Adrenal gland (tissue), 12 donors: Measurements from ENCODE around the gene ADK. TPM values are rescaled to one million over a fixed set of nuclear protein-coding genes. Genes with fewer than 3 reads are reported as not detected.
"Not testable (repeated sequence)": the region's sequence is repeated elsewhere in the genome, so short reads cannot be mapped to it uniquely, and the experiment has no call there.

Experiments used
- DNase-seq, 7 donors: peaks; one replicate each; pipeline ENCODE4 v3.0.0-alpha.2; 2019 to 2020
- H3K27ac ChIP-seq, 5 donors: fragments of 200-600 bp; sonication (generic) in 4 of 5; 1 replicate in 3 of 5; 2 replicates in 2 of 5; pipeline versions ENCODE4 v1.5.1 to v1.8.0; 2016 to 2020; ENCODE audit warnings: mild to moderate bottlenecking in 1 of 5
- H3K27me3 ChIP-seq: fragments of 200-600 bp; 2 replicates; pipeline ENCODE4 v1.8.0; 2021
- H3K36me3 ChIP-seq, 2 donors: fragments of 200-600 bp; replicated peaks in 1 of 2; 1 replicate in 1 of 2; 2 replicates in 1 of 2; pipeline versions ENCODE4 v1.5.1 to v1.8.0; 2018 to 2022
- H3K4me1 ChIP-seq, 2 donors: fragments of 200-600 bp; replicated peaks in 1 of 2; 1 replicate in 1 of 2; 2 replicates in 1 of 2; pipeline versions ENCODE4 v1.5.1 to v1.8.0; 2018 to 2021
- H3K4me3 ChIP-seq, 4 donors: fragments of 200-600 bp; sonication (generic) in 3 of 4; one replicate each; pipeline ENCODE4 v1.5.1; 2016 to 2018
- H3K9me3 ChIP-seq, 3 donors: fragments of 200-600 bp; sonication (generic) in 1 of 3; replicated peaks in 1 of 3; 1 replicate in 2 of 3; 2 replicates in 1 of 3; pipeline versions ENCODE4 v1.5.1 to v1.8.0; 2016 to 2021
- CTCF ChIP-seq, 6 experiments: fragments of 450-650 bp in 4 of 6; fragments of 200-600 bp in 2 of 6; sonication (generic) in 1 of 6; IDR thresholded peaks; 1 replicate in 5 of 6; 2 replicates in 1 of 6; pipeline versions ENCODE4 v1.5.1 to v1.8.0; 2016 to 2021; ENCODE audit warnings: antibody characterized with exemption in 6 of 6, mild to moderate bottlenecking in 2 of 6, moderate library complexity in 1 of 6
- POLR2A ChIP-seq, 2 donors: fragments of 450-650 bp; IDR thresholded peaks; one replicate each; pipeline ENCODE4 v1.6.1; 2017; ENCODE audit warnings: antibody characterized with exemption in 2 of 2, mild to moderate bottlenecking in 2 of 2, moderate library complexity in 1 of 2
- WGBS, 4 donors: extraction: QIAGEN DNeasy Blood & Tissue Kit in 2 of 4; methylation state at CpG; one replicate each; pipeline versions ENCODE4 v1.1.5 to v1.1.7; 2013 to 2017; 5-methylcytosine and 5-hydroxymethylcytosine counted together
- intact Hi-C, 2 donors: fragments of 100-400 bp; cut with DNase I; formaldehyde crosslinking; loops; one replicate each; pipeline versions ENCODE4 v1.14.1 to v1.15.0; 2022 to 2023
- polyA plus RNA-seq, 3 donors: library from polyadenylated mRNA; stranded (reverse); fragments of 200-250 nt in 2 of 3; fragments of 350-450 nt in 1 of 3; fragmentation: Illumina TruSeq in 1 of 3; extraction: RNeasy Lipid Tissue Mini Kit (QIAGEN cat#74804) in 1 of 3; gene quantifications; one replicate each; pipeline ENCODE4 v1.2.3, GENCODE V29; 2013 to 2014
- total RNA-seq, 9 donors: library from RNA; depleted of rRNA in 4 of 9; stranded (reverse); fragments of >200 nt in 4 of 9; fragments of 120-200 nt in 1 of 9; fragmentation: NEBNext Ultra II Directional in 1 of 9; extraction: Animal tissue kit (Norgen Biotek cat#: 25700) in 1 of 9; gene quantifications; one replicate each; pipeline versions ENCODE4 v1.1.0 to v1.2.4, GENCODE V29; 2013 to 2023
- donor health status: healthy with polysubstance abuse.
- donor health status: Bipolar disorder and iron deficiency.
- donor health status: DM: yes; HTN: yes; CAD: no.
- donor health status: DM: no; HTN: no; CAD: no.
- donor health status: DM: no; HTN: no; CAD: no.
- donor health status: DM: yes; HTN: yes; CAD: no.

Gene ADK
- total and polyA plus RNA-seq, 12 donors: 8.2 to 45.5 (median 22.2) TPM

- no peaks in the 10 kb centered on the region for H3K27me3 ChIP-seq
- H3K36me3 ChIP-seq: no peaks in the 10 kb centered on the region
- no peaks in the 10 kb centered on the region for H3K4me1 ChIP-seq
- no peak for DNase-seq
- no peaks in the 10 kb centered on the region for H3K9me3 ChIP-seq
- intact Hi-C loops: no loop called here
- no peak overlapping the region for H3K4me3 ChIP-seq
- H3K27ac ChIP-seq: no peak overlapping the region
- no peak for TF ChIP-seq POLR2A (IDR thresholded peaks at IDR 0.05)
- no peak for TF ChIP-seq CTCF (IDR thresholded peaks at IDR 0.05)
Observed at GRCh38 chr10:74445493-74445892, 294.5 kb downstream of the ADK start.

- Histone ChIP-seq H3K4me1 (peaks cover 0 to 9% of the 10 kb centered on the region in 2 donors), H3K36me3 (no peaks in the 10 kb centered on the region), H3K27ac (no peak overlapping the region), H3K9me3 (no peaks in the 10 kb centered on the region), H3K4me3 (no peak overlapping the region), H3K27me3 (no peaks in the 10 kb centered on the region)
- intact Hi-C loops: no loop called here
- no peak for DNase-seq
- TF ChIP-seq POLR2A (IDR thresholded peaks at IDR 0.05): no peak
- no peak for TF ChIP-seq CTCF (IDR thresholded peaks at IDR 0.05)
Observed at GRCh38 chr10:74450602-74451001, 299.6 kb downstream of the ADK start.

GRCh38 chr10:74451127-74451829 lies 300.3 kb downstream of the ADK start:
- H3K4me1 ChIP-seq: peaks cover 0 to 9% of the 10 kb centered on the region in 2 donors
- H3K36me3 ChIP-seq: no peaks in the 10 kb centered on the region
- TF ChIP-seq POLR2A (IDR thresholded peaks at IDR 0.05): no peak
- TF ChIP-seq CTCF (IDR thresholded peaks at IDR 0.05): no peak
- no peak overlapping the region for H3K4me3 ChIP-seq
- DNase-seq: no peak
- intact Hi-C loops: no loop called here
- H3K27me3 ChIP-seq: no peaks in the 10 kb centered on the region
- WGBS, 4 donors: 82 to 94% (median 86%) methylated on average over 1 of the region's 1 CpG
- H3K27ac ChIP-seq: no peak overlapping the region
- no peaks in the 10 kb centered on the region for H3K9me3 ChIP-seq

GRCh38 chr10:74453169-74453568 lies 302.1 kb downstream of the ADK start:
- peaks cover 0 to 9% of the 10 kb centered on the region in 2 donors for H3K4me1 ChIP-seq
- DNase-seq: no peak
- TF ChIP-seq CTCF (IDR thresholded peaks at IDR 0.05) (no peak), POLR2A (IDR thresholded peaks at IDR 0.05) (no peak)
- H3K27ac ChIP-seq: no peak overlapping the region
- intact Hi-C loops: no loop called here
- no peak overlapping the region for H3K4me3 ChIP-seq
- no peaks in the 10 kb centered on the region for H3K9me3 ChIP-seq
- no peaks in the 10 kb centered on the region for H3K27me3 ChIP-seq
- no peaks in the 10 kb centered on the region for H3K36me3 ChIP-seq
- 96 to 100% (median 97%) methylated on average over 1 of the region's 1 CpG for WGBS, 4 donors

GRCh38 chr10:74457478-74457877 lies 306.5 kb downstream of the ADK start:
- H3K9me3 ChIP-seq, intact Hi-C loops, H3K4me3 ChIP-seq, H3K4me1 ChIP-seq, DNase-seq, H3K27me3 ChIP-seq, H3K36me3 ChIP-seq, H3K27ac ChIP-seq: not testable (repeated sequence)
- 95 to 100% (median 100%) methylated on average over 1 of the region's 1 CpG for WGBS, 4 donors
